ENCODE results near the gene HEPN1.

Gene HEPN1

GRCh38 chr11:124923296-124923695 lies 4.2 kb downstream of the HEPN1 start:
- peak overlapping the region in 1 of 3 experiments; percentile 3 for H3K4me3 Mint-ChIP-seq
- no peak overlapping the region for H3K27ac Mint-ChIP-seq

GRCh38 chr11:124928942-124929665 lies 10.1 kb downstream of the HEPN1 start:
- Mint-ChIP-seq H3K27me3 (ENCODE audit: low read depth) (peaks cover 7% of the 10 kb centered on the region), H3K27ac (no peak overlapping the region), H3K4me3 (no peak overlapping the region), H3K9me3 (no peaks in the 10 kb centered on the region), H3K4me1 (no peaks in the 10 kb centered on the region), H3K36me3 (ENCODE audit: low read depth) (no peaks in the 10 kb centered on the region)
- no peak for TF ChIP-seq CTCF (IDR thresholded peaks at IDR 0.05; ENCODE audit: unreplicated experiment in 3 of 3)

More at GRCh38 chr11:124923296-124923695, 4.2 kb downstream of the HEPN1 start:
- Mint-ChIP-seq H3K9me3 (no peaks in the 10 kb centered on the region), H3K27me3 (ENCODE audit: low read depth) (peaks cover 20% of the 10 kb centered on the region), H3K36me3 (ENCODE audit: low read depth) (no peaks in the 10 kb centered on the region), H3K4me1 (peaks cover 17% of the 10 kb centered on the region)
- no peak for TF ChIP-seq CTCF (IDR thresholded peaks at IDR 0.05; ENCODE audit: unreplicated experiment in 3 of 3)

GRCh38 chr11:124930799-124931198 lies 11.7 kb downstream of the HEPN1 start:
- TF ChIP-seq CTCF (IDR thresholded peaks at IDR 0.05; ENCODE audit: unreplicated experiment in 3 of 3), result no peak
- Mint-ChIP-seq H3K4me1 (no peaks in the 10 kb centered on the region), H3K4me3 (no peak overlapping the region)

GRCh38 chr11:124934862-124935547 lies 16.0 kb downstream of the HEPN1 start:
- Mint-ChIP-seq H3K27me3 (ENCODE audit: low read depth) (peaks cover 5% of the 10 kb centered on the region), H3K36me3 (ENCODE audit: low read depth) (no peaks in the 10 kb centered on the region), H3K9me3 (no peaks in the 10 kb centered on the region), H3K27ac (no peak overlapping the region), H3K4me1 (no peaks in the 10 kb centered on the region), H3K4me3 (no peak overlapping the region)
- no peak for TF ChIP-seq CTCF (IDR thresholded peaks at IDR 0.05; ENCODE audit: unreplicated experiment in 3 of 3)

More at GRCh38 chr11:124930799-124931198, 11.7 kb downstream of the HEPN1 start:
- Mint-ChIP-seq H3K27ac (no peak overlapping the region), H3K27me3 (ENCODE audit: low read depth) (peaks cover 5% of the 10 kb centered on the region), H3K36me3 (ENCODE audit: low read depth) (no peaks in the 10 kb centered on the region), H3K9me3 (no peaks in the 10 kb centered on the region)

- H3K4me1 Mint-ChIP-seq, result no peaks in the 10 kb centered on the region
- peak within 1 kb of the TSS in 1 of 3 experiments; percentile 56 for H3K4me3 Mint-ChIP-seq
- no peak within 1 kb of the TSS for H3K27ac Mint-ChIP-seq
- H3K27me3 Mint-ChIP-seq (ENCODE audit: low read depth), result peaks cover 5% of the 10 kb centered on the region
- TF ChIP-seq CTCF (IDR thresholded peaks at IDR 0.05; ENCODE audit: unreplicated experiment in 3 of 3), result no peak
- H3K36me3 Mint-ChIP-seq (ENCODE audit: low read depth), result no peaks in the 10 kb centered on the region
- no peaks in the 10 kb centered on the region for H3K9me3 Mint-ChIP-seq
Observed at GRCh38 chr11:124935548-124936514, 16.8 kb downstream of the HEPN1 start, which contains the start of gene HEPACAM. HEPACAM (minus strand) TSS chr11:124936047; CDS start chr11:124936006, 41 bp downstream.

Measured in nephron (organoid).